K562 (cell line): ENCODE measurements around the gene SNX1. TPM values are rescaled to one million over a fixed set of nuclear protein-coding genes. Genes with fewer than 3 reads are reported as not detected.

Experiments used
- ATAC-seq: fragments of 200-7000 bp; cut with Tn5 transposase; 3 replicates; pipeline ENCODE4 v1.9.1; 2020; ENCODE audit warnings: moderate library complexity
- BruUV-seq: library from RNA; stranded (reverse); fragments of 400-500 nt; replicated peaks from 2 replicates; lab custom pipeline; 2021; lab: Mats Ljungman, UMichigan
- CTCF ChIA-PET: fragments of 300-600 bp; formaldehyde crosslinking; extraction: SDS; loops from one replicate; lab custom pipeline; 2021; ENCODE audit warnings: low intra/inter-chr PET ratio; lab: Yijun Ruan, JAX
- POLR2A ChIA-PET: fragments of 300-600, 350-650 bp; sonication (Branson Sonifier 250); formaldehyde crosslinking; extraction: SDS; loops from one replicate; lab custom pipeline; 2021; ENCODE audit warnings: antibody characterized with exemption, inconsistent platforms; lab: Yijun Ruan, JAX
- DNase-seq, 4 experiments: peaks; one replicate each; pipeline versions ENCODE4 v3.0.0 to v3.0.0-alpha.2; 2011 to 2018; ENCODE audit warnings: low spot score in 3 of 4, mixed read lengths in 3 of 4; ENCODE audit errors: extremely low read depth in 1 of 4
- FAIRE-seq: peaks from 2 replicates; lab custom pipeline; 2011; peaks lifted over from hg19 to GRCh38; lab: Jason Lieb, UNC
- H2AFZ ChIP-seq: 2 replicates; pipeline ENCODE4 v1.6.0; 2011; ENCODE audit warnings: low read depth, low read length, control low read depth, inconsistent platforms
- H3K27ac ChIP-seq: fragments of 200-600 bp; 3 replicates; pipeline ENCODE4 v1.8.0; 2011; ENCODE audit warnings: low read depth, mild to moderate bottlenecking, control low read depth, inconsistent platforms, low read length, moderate library complexity, mixed read lengths; ENCODE audit errors: extremely low read depth
- H3K27me3 ChIP-seq, 2 experiments: fragments of 300-600 bp in 1 of 2; 2 replicates in 1 of 2; 3 replicates in 1 of 2; pipeline versions ENCODE4 v1.6.0 to v1.8.0; 2011; ENCODE audit warnings: inconsistent platforms in 2 of 2, low read length in 2 of 2, mild to moderate bottlenecking in 1 of 2, mixed read lengths in 1 of 2, moderate library complexity in 1 of 2; ENCODE audit not compliant: control insufficient read depth in 2 of 2, insufficient read depth in 2 of 2
- H3K36me3 ChIP-seq: fragments of 300-600 bp; 3 replicates; pipeline ENCODE4 v1.8.0; 2011; ENCODE audit warnings: mild to moderate bottlenecking, low read length, inconsistent platforms; ENCODE audit not compliant: control insufficient read depth, insufficient read depth
- H3K4me1 ChIP-seq, 2 experiments: fragments of 200-600 bp in 1 of 2; replicated peaks in 1 of 2; 2 replicates in 1 of 2; 3 replicates in 1 of 2; pipeline versions ENCODE4 v1.5.1 to v1.8.0; 2011; ENCODE audit warnings: inconsistent platforms in 2 of 2, low read length in 2 of 2, mild to moderate bottlenecking in 1 of 2, mixed read lengths in 1 of 2, moderate library complexity in 1 of 2; ENCODE audit not compliant: control insufficient read depth in 2 of 2, insufficient read depth in 2 of 2
- H3K4me2 ChIP-seq: 2 replicates; pipeline ENCODE4 v1.6.1; 2011; ENCODE audit warnings: low read length, control low read depth, inconsistent platforms, mixed read lengths; ENCODE audit not compliant: insufficient read depth
- H3K4me3 ChIP-seq: fragments of 200-600 bp; sonication (generic), shearing (Covaris generic); 2 replicates; pipeline ENCODE4 v1.5.1; 2016; ENCODE audit warnings: control low read depth, inconsistent platforms
- H3K79me2 ChIP-seq: fragments of 200-600 bp; 3 replicates; pipeline ENCODE4 v1.8.0; 2011; ENCODE audit warnings: low read length, inconsistent platforms; ENCODE audit not compliant: control insufficient read depth, insufficient read depth
- H3K9ac ChIP-seq, 2 experiments: 2 replicates each; pipeline versions ENCODE4 v1.6.0 to v1.6.1; 2011; ENCODE audit warnings: low read depth in 2 of 2, low read length in 2 of 2, control low read depth in 1 of 2, inconsistent platforms in 1 of 2, mild to moderate bottlenecking in 1 of 2, mixed read lengths in 1 of 2; ENCODE audit not compliant: insufficient read depth in 1 of 2
- H3K9me1 ChIP-seq: one replicate; pipeline ENCODE4 v1.6.0; 2011; ENCODE audit warnings: inconsistent platforms, mild to moderate bottlenecking, low read length, moderate library complexity; ENCODE audit not compliant: control insufficient read depth, insufficient read depth
- H3K9me3 ChIP-seq: replicated peaks from 2 replicates; pipeline ENCODE4 v1.5.1; 2011; ENCODE audit warnings: low read depth, low read length, inconsistent platforms; ENCODE audit not compliant: control insufficient read depth, insufficient read depth
- H4K20me1 ChIP-seq: replicated peaks from 2 replicates; pipeline ENCODE4 v1.6.1; 2011; ENCODE audit warnings: low read length, inconsistent platforms, mixed read lengths; ENCODE audit not compliant: control insufficient read depth, insufficient read depth
- BRCA1 ChIP-seq, 2 experiments: fragments of 450-650 bp in 1 of 2; sonication (generic) in 1 of 2; formaldehyde crosslinking in 1 of 2; IDR thresholded peaks; 2 replicates each; pipeline versions ENCODE4 v1.5.0 to v1.6.1; 2017 to 2020; ENCODE audit warnings: mild to moderate bottlenecking in 1 of 2, missing genetic modification reagents in 1 of 2
- GMEB1 ChIP-seq: fragments of 250-450 bp; sonication (Bioruptor Pico); IDR thresholded peaks from 2 replicates; pipeline ENCODE4 v1.4.0; 2020; ENCODE audit warnings: mild to moderate bottlenecking
- LCOR ChIP-seq: sonication (generic); formaldehyde crosslinking; IDR thresholded peaks from 2 replicates; pipeline ENCODE4 v1.8.0; 2022; ENCODE audit warnings: mild to moderate bottlenecking, missing genetic modification reagents
- MAFF ChIP-seq: IDR thresholded peaks from 2 replicates; pipeline ENCODE4 v1.6.1; 2012; ENCODE audit warnings: low read length, improper control_type of control experiment
- MAFK ChIP-seq: IDR thresholded peaks from 2 replicates; pipeline ENCODE4 v1.6.1; 2011; ENCODE audit warnings: low read length, improper control_type of control experiment
- NR2F6 ChIP-seq: fragments of 450-650 bp; formaldehyde crosslinking; IDR thresholded peaks from 2 replicates; pipeline ENCODE4 v1.4.0; 2020; ENCODE audit warnings: mild to moderate bottlenecking
- SMAD1 ChIP-seq: fragments of 150-350 bp; IDR thresholded peaks from 2 replicates; pipeline ENCODE4 v1.6.1; 2014; ENCODE audit warnings: low read length, low read depth; ENCODE audit not compliant: partially characterized antibody
- ZMIZ1 ChIP-seq, 2 experiments: fragments of 150-350 bp in 1 of 2; IDR thresholded peaks; 2 replicates each; pipeline ENCODE4 v1.6.1; 2012 to 2016; ENCODE audit warnings: low read depth in 2 of 2, low read length in 2 of 2, mild to moderate bottlenecking in 1 of 2, moderate library complexity in 1 of 2
- ZNF165 ChIP-seq: fragments of 250-450 bp; sonication (Bioruptor Pico); IDR thresholded peaks from 2 replicates; pipeline ENCODE4 v1.4.0; 2020; ENCODE audit warnings: borderline replicate concordance
- WGBS: fragments of 100-300 bp; shearing (Covaris generic); methylation state at CpG from one replicate; pipeline ENCODE4 v1.1.6; 2016; ENCODE audit warnings: low coverage, mixed read lengths; ENCODE audit not compliant: insufficient coverage; ENCODE audit errors: missing lambda C conversion rate; 5-methylcytosine and 5-hydroxymethylcytosine counted together
- in situ Hi-C: fragments of 300-500 bp; cut with MboI; formaldehyde crosslinking; loops from 4 replicates; pipeline ENCODE4 v1.15.0; 2018; ENCODE audit warnings: inconsistent platforms, mixed read lengths
- intact Hi-C: fragments of 100-400 bp; cut with micrococcal nuclease; formaldehyde crosslinking; loops from 2 replicates; pipeline ENCODE4 v1.14.2; 2022
- polyA plus RNA-seq, 8 experiments: library from polyadenylated mRNA; depleted of rRNA in 4 of 8; stranded (reverse) in 5 of 8; unstranded in 3 of 8; fragments of >200 nt; fragmentation: Nextera tagmentation in 2 of 8; fragmentation: Illumina TruSeq in 1 of 8; extraction: Ambion mirVana in 2 of 8; extraction: Trizol in 1 of 8; gene quantifications; 2 replicates each; pipeline versions ENCODE4 v1.2.1 to v1.2.3, GENCODE V29; 2011 to 2014; ENCODE audit warnings: inconsistent platforms in 1 of 8, missing spikeins in 1 of 8
- total RNA-seq, 7 experiments: library from RNA; depleted of rRNA in 6 of 7; stranded (reverse); fragments of >200 nt in 6 of 7; fragmentation: Illumina TruSeq in 2 of 7; extraction: Trizol in 2 of 7; gene quantifications; 2 replicates each; pipeline versions ENCODE4 v1.2.1 to v1.2.3, GENCODE V29; 2011 to 2021; ENCODE audit warnings: low replicate concordance in 1 of 7
- TF ChIP-seq, protein P1 (sequence below), 2 experiments: fragments of 450-650 bp in 1 of 2; sonication (generic) in 1 of 2; formaldehyde crosslinking; conservative IDR thresholded peaks; 2 replicates each; pipeline versions ENCODE4 v1.4.0 to v1.8.1; 2020 to 2022; ENCODE audit warnings: mild to moderate bottlenecking in 1 of 2, missing genetic modification reagents in 1 of 2

The SNX1 gene
- total and polyA plus RNA-seq, 9 of the 15 experiments (the other 6 are each of a cell fraction or from before 2014, with no cell fraction given): 11.0 to 105 (median 59.9) TPM

DNA sequence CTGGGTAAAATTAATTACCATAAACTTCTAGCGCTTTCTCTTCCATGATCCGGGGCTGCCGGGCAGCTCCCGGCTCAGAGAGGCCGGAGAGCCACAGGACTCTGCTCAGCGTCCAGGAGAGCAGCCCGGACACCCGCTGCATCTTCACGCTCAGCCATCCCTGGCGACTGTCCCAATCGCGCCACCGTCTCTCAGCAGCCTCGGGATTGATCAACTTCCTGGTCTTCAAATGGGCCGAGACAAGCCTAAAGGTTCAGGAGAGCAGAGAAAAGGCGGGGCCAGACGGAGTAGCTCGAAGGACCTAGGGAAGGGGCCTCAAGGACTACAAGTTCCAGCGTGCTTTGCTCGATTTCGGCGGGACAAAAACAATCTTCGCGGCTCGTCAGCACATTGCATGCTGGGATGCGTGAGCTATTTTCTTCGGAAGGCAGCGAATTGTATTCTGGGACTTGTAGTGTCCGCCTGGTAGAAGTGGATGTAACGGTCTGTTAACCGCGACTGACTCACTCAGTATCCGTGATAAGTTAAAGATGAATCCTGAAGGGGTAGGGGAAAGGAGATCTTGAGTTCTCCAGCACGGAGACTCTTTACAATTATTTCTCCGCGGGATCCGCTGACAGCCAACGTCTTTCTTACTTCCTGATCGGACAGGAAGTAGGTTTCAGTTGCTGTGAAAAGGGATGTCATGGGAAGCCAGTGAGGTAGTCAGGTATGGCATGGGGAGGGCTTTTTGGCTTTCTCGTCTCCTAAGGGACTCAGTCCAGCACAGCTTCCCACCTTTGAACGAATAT is 2.0 kb upstream of the SNX1 start, which contains the start of gene CIAO2A:
Gene CIAO2A, minus strand, starts transcription at position 212 of the 791 bp plus-strand sequence. Its CDS starts 70 bp downstream, at position 142.
- Histone ChIP-seq H3K4me2 (peak within 1 kb of the TSS; percentile 95), H3K4me3 (peak within 1 kb of the TSS; percentile 81), H3K9me1 (no peaks in the 10 kb centered on the region), H4K20me1 (peaks cover 12% of the 10 kb centered on the region), H3K9ac (peak within 1 kb of the TSS; percentile 94), H3K9me3 (no peaks in the 10 kb centered on the region), H3K36me3 (peaks cover 26% of the 10 kb centered on the region; the same call in 2 of the 3 replicates), H3K27me3 (no peaks in the 10 kb centered on the region), H3K27ac (peak within 1 kb of the TSS; percentile 99), H3K79me2 (peaks cover 89% of the 10 kb centered on the region), H2AFZ (peak within 1 kb of the TSS; percentile 97), H3K4me1 (peaks cover 8 to 25% of the 10 kb centered on the region in 2 experiments)
- in situ Hi-C loops: no loop called here
- peak; percentile 84 for ATAC-seq
- WGBS: under 1% methylated on average over 41 of the region's 41 CpGs
- DNase-seq: peak; percentile 85 to 99 (median 89)
- POLR2A ChIA-PET: interaction anchor here (0.5 to 2.3 kb wide), 22 partner anchors 9 to 1109 kb away, joined by 3 to 11 read pairs (median 4); partner anchors contain the start of genes PPIB and ZNF609
- CTCF ChIA-PET: interaction anchor here (1.2 to 3.1 kb wide), 2 partner anchors 267 to 342 kb away, joined by 3 to 18 read pairs; no protein-coding TSS in a partner anchor
- intact Hi-C loops: loop anchor here (2.0 kb wide), 1 partner anchor 59 kb away; no protein-coding TSS in a partner anchor
- peak; percentile 99 for FAIRE-seq
- no TSS peak for BruUV-seq
- TF ChIP-seq, protein P1, sequence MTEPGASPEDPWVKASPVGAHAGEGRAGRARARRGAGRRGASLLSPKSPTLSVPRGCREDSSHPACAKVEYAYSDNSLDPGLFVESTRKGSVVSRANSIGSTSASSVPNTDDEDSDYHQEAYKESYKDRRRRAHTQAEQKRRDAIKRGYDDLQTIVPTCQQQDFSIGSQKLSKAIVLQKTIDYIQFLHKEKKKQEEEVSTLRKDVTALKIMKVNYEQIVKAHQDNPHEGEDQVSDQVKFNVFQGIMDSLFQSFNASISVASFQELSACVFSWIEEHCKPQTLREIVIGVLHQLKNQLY (CRISPR knock-in tag; conservative IDR thresholded peaks at IDR 0.05): no peak
- TF ChIP-seq GMEB1 (CRISPR knock-in tag) (peak; percentile 66), ZMIZ1 (IDR thresholded peaks at IDR 0.05; ENCODE audit: low read depth in 2 of 2, low read length in 2 of 2) (0 out of 4 replicates have a peak, but pooled peaks of 1 of the 2 experiments have one; percentile 44), SMAD1 (peak; percentile 20), MAFK (peak; percentile 62), ZNF165 (no peak), BRCA1 (IDR thresholded peaks at IDR 0.05) (no peak), BRCA1 (CRISPR knock-in tag; IDR thresholded peaks at IDR 0.05) (no peak), NR2F6 (no peak), LCOR (CRISPR knock-in tag) (peak; percentile 66; the same call in 1 of the 2 replicates), MAFF (peak; percentile 27; the same call in 1 of the 2 replicates)
